Smooth muscle cell (in vitro differentiated cells): ENCODE measurements around the gene MRAS. TPM values are rescaled to one million over a fixed set of nuclear protein-coding genes. Genes with fewer than 3 reads are reported as not detected.

Source experiments
- DNase-seq: peaks from one replicate; lab custom pipeline; 2025; ENCODE audit not compliant: unreplicated experiment; lab: John Stamatoyannopoulos, UW
- H2AFZ ChIP-seq: fragments of 200-600 bp; sonication (generic); 2 replicates; pipeline ENCODE4 v1.6.0; 2016; ENCODE audit warnings: antibody characterized with exemption, low read depth, mild to moderate bottlenecking
- H3F3A ChIP-seq: fragments of 200-600 bp; sonication (generic); 2 replicates; pipeline ENCODE4 v1.6.0; 2017; ENCODE audit warnings: antibody characterized with exemption, low read depth
- H3K27ac ChIP-seq: fragments of 200-600 bp; sonication (generic); 2 replicates; pipeline ENCODE4 v1.5.1; 2016; ENCODE audit warnings: low read depth, mild to moderate bottlenecking
- H3K27me3 ChIP-seq: fragments of 200-600 bp; sonication (generic); 2 replicates; pipeline ENCODE4 v1.6.1; 2016; ENCODE audit warnings: low read depth, mild to moderate bottlenecking
- H3K36me3 ChIP-seq: fragments of 200-600 bp; sonication (generic); 2 replicates; pipeline ENCODE4 v1.5.1; 2016; ENCODE audit warnings: low read depth
- H3K4me1 ChIP-seq: fragments of 200-600 bp; sonication (generic); 2 replicates; pipeline ENCODE4 v1.5.1; 2016; ENCODE audit warnings: low read depth
- H3K4me2 ChIP-seq: fragments of 200-600 bp; sonication (generic); 2 replicates; pipeline ENCODE4 v1.6.0; 2016; ENCODE audit warnings: mild to moderate bottlenecking
- H3K4me3 ChIP-seq: fragments of 200-600 bp; sonication (generic); 2 replicates; pipeline ENCODE4 v1.5.1; 2016; ENCODE audit warnings: mild to moderate bottlenecking
- H3K79me2 ChIP-seq: fragments of 200-600 bp; sonication (generic); 2 replicates; pipeline ENCODE4 v1.6.0; 2016; ENCODE audit warnings: low read depth, mild to moderate bottlenecking
- H3K9ac ChIP-seq: fragments of 200-600 bp; sonication (generic); 2 replicates; pipeline ENCODE4 v1.6.0; 2016; ENCODE audit warnings: low read depth
- H3K9me3 ChIP-seq: fragments of 200-600 bp; sonication (generic); replicated peaks from 2 replicates; pipeline ENCODE4 v1.5.1; 2016; ENCODE audit warnings: low read depth
- H4K20me1 ChIP-seq: fragments of 200-600 bp; sonication (generic); 2 replicates; pipeline ENCODE4 v1.6.0; 2016; ENCODE audit warnings: low read depth
- CTCF ChIP-seq: fragments of 200-600 bp; sonication (generic); IDR thresholded peaks from 2 replicates; pipeline ENCODE4 v1.5.1; 2017; ENCODE audit warnings: borderline replicate concordance, mild to moderate bottlenecking, antibody characterized with exemption; ENCODE audit not compliant: insufficient read depth, poor library complexity, severe bottlenecking
- WGBS: methylation state at CpG from one replicate; pipeline ENCODE4 v1.1.7; 2016; ENCODE audit warnings: low lambda C conversion rate; 5-methylcytosine and 5-hydroxymethylcytosine counted together
- polyA plus RNA-seq: library from polyadenylated mRNA; unstranded; fragments of >200 nt; fragmentation: Nextera tagmentation; extraction: Ambion mirVana; gene quantifications from 2 replicates; pipeline ENCODE4 v1.2.1, GENCODE V29; 2016
- total RNA-seq: library from RNA; depleted of rRNA; stranded (reverse); fragments of >200 nt; gene quantifications from 2 replicates; pipeline ENCODE4 v1.2.3, GENCODE V29; 2014

Gene MRAS
- total and polyA plus RNA-seq, 2 experiments from 2014 or later, result 43.0 to 60.5 TPM

GRCh38 chr3:138396752-138397410 is 48.5 kb downstream of the MRAS start:
- no peak for DNase-seq
- Histone ChIP-seq H2AFZ (no peak overlapping the region), H3K9me3 (no peaks in the 10 kb centered on the region), H3K4me3 (no peak overlapping the region), H3K4me1 (no peaks in the 10 kb centered on the region), H3F3A (no peaks in the 10 kb centered on the region), H3K27ac (no peak overlapping the region), H3K36me3 (no peaks in the 10 kb centered on the region), H3K4me2 (no peak overlapping the region), H3K27me3 (no peaks in the 10 kb centered on the region), H3K79me2 (peaks cover under 1% of the 10 kb centered on the region), H3K9ac (no peak overlapping the region), H4K20me1 (no peaks in the 10 kb centered on the region)
- WGBS, result 92% methylated on average over 14 of the region's 14 CpGs
- TF ChIP-seq CTCF, result no peak

- Histone ChIP-seq H3F3A (no peaks in the 10 kb centered on the region), H3K36me3 (no peaks in the 10 kb centered on the region), H3K4me1 (no peaks in the 10 kb centered on the region), H3K27ac (no peak overlapping the region), H4K20me1 (no peaks in the 10 kb centered on the region), H3K9me3 (no peaks in the 10 kb centered on the region), H3K4me2 (no peak overlapping the region), H3K79me2 (no peaks in the 10 kb centered on the region), H3K9ac (no peak overlapping the region), H2AFZ (no peak overlapping the region), H3K4me3 (no peak overlapping the region), H3K27me3 (no peaks in the 10 kb centered on the region)
- DNase-seq, result no peak
- 95% methylated on average over 4 of the region's 4 CpGs for WGBS
- no peak for TF ChIP-seq CTCF
These were observed 49.6 kb downstream of the MRAS start for GRCh38 chr3:138397983-138398382.

- Histone ChIP-seq H3K27me3 (no peaks in the 10 kb centered on the region), H4K20me1 (no peaks in the 10 kb centered on the region), H3K9ac (no peak overlapping the region), H3K4me3 (no peak overlapping the region), H3F3A (no peaks in the 10 kb centered on the region), H3K79me2 (no peaks in the 10 kb centered on the region), H3K27ac (no peak overlapping the region), H2AFZ (no peak overlapping the region), H3K36me3 (no peaks in the 10 kb centered on the region), H3K4me2 (no peak overlapping the region), H3K9me3 (no peaks in the 10 kb centered on the region), H3K4me1 (no peaks in the 10 kb centered on the region)
- TF ChIP-seq CTCF, result no peak
- WGBS, result 93% methylated on average over 11 of the region's 11 CpGs
- no peak for DNase-seq
These were observed 50.6 kb downstream of the MRAS start for GRCh38 chr3:138398791-138399575.
